GM12872 (cell line): ENCODE measurements around the gene PPP1R14D.

Source experiments
- CTCF ChIP-seq: IDR thresholded peaks from 3 replicates; pipeline ENCODE4 v1.5.1; 2011; ENCODE audit warnings: low read depth, mild to moderate bottlenecking, low read length, moderate library complexity; ENCODE audit not compliant: insufficient read depth

The PPP1R14D gene

GRCh38 chr15:40775007-40775406 is 53.5 kb downstream of the PPP1R14D start:
- TF ChIP-seq CTCF, result no peak

- TF ChIP-seq CTCF, result no peak
Measured at GRCh38 chr15:40773902-40774301, 54.6 kb downstream of the PPP1R14D start.

GRCh38 chr15:40773496-40773895 is 55.0 kb downstream of the PPP1R14D start:
- no peak for TF ChIP-seq CTCF

- no peak for TF ChIP-seq CTCF
Measured at GRCh38 chr15:40772014-40772413, 56.5 kb downstream of the PPP1R14D start.

GRCh38 chr15:40771242-40771641 is 57.3 kb downstream of the PPP1R14D start:
- no peak for TF ChIP-seq CTCF

GRCh38 chr15:40770147-40770721 is 58.3 kb downstream of the PPP1R14D start:
- no peak for TF ChIP-seq CTCF

GRCh38 chr15:40769274-40770146 is 59.0 kb downstream of the PPP1R14D start, which contains the start of gene C15orf62:
Gene C15orf62 (plus strand): TSS chr15:40769980. CDS start chr15:40770496, 516 bp downstream.
- no peak for TF ChIP-seq CTCF
